Osteocyte (in vitro differentiated cells): Measurements from ENCODE around the gene BHLHA15. TPM values are rescaled to one million over a fixed set of nuclear protein-coding genes. Genes with fewer than 3 reads are reported as not detected.

Experiments
- DNase-seq: peaks from one replicate; pipeline ENCODE4 v3.0.0; 2021; ENCODE audit warnings: mixed read lengths; ENCODE audit not compliant: unreplicated experiment; ENCODE audit errors: extremely low spot score
- H3K27ac Mint-ChIP-seq: one replicate; pipeline ENCODE4 v1.8.0; 2021; ENCODE audit warnings: mild to moderate bottlenecking, mixed read lengths; ENCODE audit not compliant: unreplicated experiment
- H3K27me3 Mint-ChIP-seq: one replicate; pipeline ENCODE4 v1.8.0; 2021; ENCODE audit warnings: mixed read lengths; ENCODE audit not compliant: unreplicated experiment
- H3K36me3 Mint-ChIP-seq: one replicate; pipeline ENCODE4 v1.8.0; 2021; ENCODE audit warnings: mixed read lengths; ENCODE audit not compliant: unreplicated experiment
- H3K4me1 Mint-ChIP-seq: one replicate; pipeline ENCODE4 v1.8.0; 2021; ENCODE audit warnings: mixed read lengths; ENCODE audit not compliant: unreplicated experiment
- H3K4me3 Mint-ChIP-seq: one replicate; pipeline ENCODE4 v1.8.0; 2021; ENCODE audit warnings: mild to moderate bottlenecking, moderate library complexity, mixed read lengths; ENCODE audit not compliant: unreplicated experiment
- H3K9me3 Mint-ChIP-seq: one replicate; pipeline ENCODE4 v1.8.0; 2021; ENCODE audit warnings: mixed read lengths; ENCODE audit not compliant: unreplicated experiment
- CTCF ChIP-seq: fragments of 200-600 bp; sonication (generic); IDR thresholded peaks from 2 replicates; pipeline ENCODE4 v1.5.0; 2021; ENCODE audit warnings: antibody characterized with exemption, mild to moderate bottlenecking, moderate library complexity
- long read RNA-seq: library from polyadenylated mRNA; unstranded; transcript quantifications from one replicate; pipeline ENCODE4 v2.0.0, GENCODE V29; 2021
- total RNA-seq: library from RNA; stranded (reverse); gene quantifications from 2 replicates; pipeline ENCODE4 v1.2.1, GENCODE V29; 2021

BHLHA15 gene
- total RNA-seq: not detected in 2 replicates
- long read RNA-seq: 0 reads

DNA sequence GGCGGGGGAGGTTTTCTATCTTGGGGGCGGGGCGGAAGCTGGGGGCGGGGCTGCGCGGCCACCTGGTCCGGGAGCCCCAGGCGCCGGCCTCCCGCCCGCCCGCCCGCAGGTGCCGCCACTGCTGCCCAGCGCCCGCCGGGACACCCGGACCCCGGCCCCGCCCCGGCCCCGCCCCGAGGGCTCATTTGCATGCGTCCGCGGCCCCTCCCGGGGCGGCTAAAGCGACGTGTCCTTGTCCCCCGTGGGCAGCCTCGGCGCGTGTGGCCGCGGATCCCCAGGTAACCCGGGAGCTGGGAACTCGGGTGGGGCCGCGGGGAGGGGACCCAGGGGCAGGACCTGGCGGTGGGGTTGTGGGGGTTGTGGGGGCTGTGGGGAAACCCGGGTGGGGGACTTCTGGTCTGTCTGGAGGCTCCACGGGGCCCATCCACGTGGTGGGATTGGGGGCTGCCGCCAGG, at the start of gene BHLHA15:
TSS of gene BHLHA15 (plus strand) at position 219 of the 455 bp plus-strand sequence. CDS start 871 bp downstream, outside the sequence.
- Mint-ChIP-seq H3K4me1 (peaks cover 4% of the 10 kb centered on the region), H3K4me3 (peak within 1 kb of the TSS; percentile 54), H3K36me3 (peaks cover 12% of the 10 kb centered on the region), H3K27me3 (no peaks in the 10 kb centered on the region), H3K9me3 (no peaks in the 10 kb centered on the region), H3K27ac (no peak within 1 kb of the TSS)
- TF ChIP-seq CTCF: no peak
- no peak for DNase-seq

- no peaks in the 10 kb centered on the region for H3K9me3 Mint-ChIP-seq
- no peak overlapping the region for H3K4me3 Mint-ChIP-seq
- TF ChIP-seq CTCF: no peak
- H3K36me3 Mint-ChIP-seq: peaks cover 13% of the 10 kb centered on the region
- H3K4me1 Mint-ChIP-seq: peaks cover 1% of the 10 kb centered on the region
- H3K27ac Mint-ChIP-seq: no peak overlapping the region
- no peaks in the 10 kb centered on the region for H3K27me3 Mint-ChIP-seq
- no peak for DNase-seq
Measured at GRCh38 chr7:98162758-98163157, 48.5 kb upstream of the BHLHA15 start.

GRCh38 chr7:98163269-98163668, 48.0 kb upstream of the BHLHA15 start:
- DNase-seq: no peak
- no peak overlapping the region for H3K4me3 Mint-ChIP-seq
- peaks cover 10% of the 10 kb centered on the region for H3K36me3 Mint-ChIP-seq
- no peak for TF ChIP-seq CTCF
- no peaks in the 10 kb centered on the region for H3K9me3 Mint-ChIP-seq
- no peak overlapping the region for H3K27ac Mint-ChIP-seq
- no peaks in the 10 kb centered on the region for H3K27me3 Mint-ChIP-seq
- H3K4me1 Mint-ChIP-seq: peaks cover 1% of the 10 kb centered on the region

- no peak for DNase-seq
Measured at GRCh38 chr7:98163704-98164494, 47.3 kb upstream of the BHLHA15 start.

More at GRCh38 chr7:98163704-98164494, 47.3 kb upstream of the BHLHA15 start:
- H3K36me3 Mint-ChIP-seq: peaks cover 10% of the 10 kb centered on the region
- no peak overlapping the region for H3K27ac Mint-ChIP-seq
- H3K9me3 Mint-ChIP-seq: no peaks in the 10 kb centered on the region
- H3K4me3 Mint-ChIP-seq: no peak overlapping the region
- H3K27me3 Mint-ChIP-seq: no peaks in the 10 kb centered on the region
- H3K4me1 Mint-ChIP-seq: peaks cover 1% of the 10 kb centered on the region
- TF ChIP-seq CTCF: no peak
